DMS114 treated with DMSO at 0.1 percent for 48 hours (cell line): Measurements from ENCODE around the gene RNASEH2C.
"Not testable (repeated sequence)": the region's sequence is repeated elsewhere in the genome, so short reads cannot be mapped to it uniquely, and the experiment has no call there.

Source experiments
- DNase-seq: peaks from one replicate; lab custom pipeline; 2025; ENCODE audit not compliant: unreplicated experiment; lab: John Stamatoyannopoulos, UW

Gene RNASEH2C

GRCh38 chr11:65717906-65718305 is 2.7 kb downstream of the RNASEH2C start:
- DNase-seq = no peak

GRCh38 chr11:65716774-65717405 is 3.7 kb downstream of the RNASEH2C start:
- no peak for DNase-seq

GRCh38 chr11:65716302-65716701 is 4.3 kb downstream of the RNASEH2C start:
- no peak for DNase-seq

- DNase-seq = no peak
Observed at GRCh38 chr11:65714433-65714832, 6.2 kb downstream of the RNASEH2C start.

- no peak for DNase-seq
Observed at GRCh38 chr11:65713212-65713969, 7.2 kb downstream of the RNASEH2C start.

- no peak for DNase-seq
Observed at GRCh38 chr11:65712633-65713076, 7.9 kb downstream of the RNASEH2C start.

- DNase-seq = peak; percentile 97
Observed at GRCh38 chr11:65711785-65712632, 8.6 kb downstream of the RNASEH2C start, which contains the start of gene KAT5. Gene KAT5, plus strand, starts transcription at chr11:65712252. Its CDS starts 16 bp downstream, at chr11:65712268.

- no peak for DNase-seq
Observed at GRCh38 chr11:65710421-65710820, 10.2 kb downstream of the RNASEH2C start.

GRCh38 chr11:65709661-65710060 is 10.9 kb downstream of the RNASEH2C start:
- DNase-seq = no peak

GRCh38 chr11:65708451-65708850 is 12.1 kb downstream of the RNASEH2C start:
- DNase-seq = no peak

GRCh38 chr11:65707002-65707401 is 13.6 kb downstream of the RNASEH2C start:
- DNase-seq = not testable (repeated sequence)

- DNase-seq = not testable (repeated sequence)
Observed at GRCh38 chr11:65706303-65706763, 14.3 kb downstream of the RNASEH2C start.

- DNase-seq = no peak
Observed at GRCh38 chr11:65703846-65704245, 16.8 kb downstream of the RNASEH2C start.

- no peak for DNase-seq
Observed at GRCh38 chr11:65701686-65702085, 18.9 kb downstream of the RNASEH2C start.

GRCh38 chr11:65700399-65700798 is 20.2 kb downstream of the RNASEH2C start:
- no peak for DNase-seq

GRCh38 chr11:65699306-65699705 is 21.3 kb downstream of the RNASEH2C start:
- no peak for DNase-seq

- DNase-seq = no peak
Observed at GRCh38 chr11:65698205-65698604, 22.4 kb downstream of the RNASEH2C start.

GRCh38 chr11:65696802-65697552 is 23.6 kb downstream of the RNASEH2C start:
- DNase-seq = no peak

- DNase-seq = no peak
Observed at GRCh38 chr11:65695459-65696241, 24.9 kb downstream of the RNASEH2C start.

GRCh38 chr11:65692367-65692766 is 28.2 kb downstream of the RNASEH2C start:
- no peak for DNase-seq
